Measurements from ENCODE around the gene PPCDC.

PPCDC gene

GRCh38 chr15:75048394-75048793 lies 25.0 kb downstream of the PPCDC start:
- DNase-seq = no peak

GRCh38 chr15:75049392-75049791 lies 26.0 kb downstream of the PPCDC start:
- no peak for DNase-seq

DNA sequence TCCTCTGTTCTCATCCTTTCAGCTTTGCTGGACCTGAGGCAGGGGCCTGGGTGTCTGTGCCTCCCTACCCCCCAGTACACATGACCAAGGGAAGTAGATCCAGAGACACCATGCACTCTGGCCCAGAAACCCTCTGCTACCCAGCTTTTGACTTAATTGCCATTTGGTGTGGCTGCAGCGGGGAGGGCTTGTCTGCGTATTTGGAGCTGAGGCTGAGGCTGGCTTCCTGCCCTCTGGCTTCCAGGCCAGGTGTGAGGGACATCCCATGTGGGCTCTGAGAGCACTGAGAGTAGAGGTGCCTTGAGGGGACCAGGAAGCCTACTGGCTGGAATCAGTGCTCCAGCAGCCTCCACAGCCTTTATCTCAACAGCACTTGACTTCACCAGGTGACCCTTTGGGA lies 26.9 kb downstream of the PPCDC start:
- no peak for DNase-seq

GRCh38 chr15:75051191-75051608 lies 27.8 kb downstream of the PPCDC start:
- DNase-seq = no peak

DNA sequence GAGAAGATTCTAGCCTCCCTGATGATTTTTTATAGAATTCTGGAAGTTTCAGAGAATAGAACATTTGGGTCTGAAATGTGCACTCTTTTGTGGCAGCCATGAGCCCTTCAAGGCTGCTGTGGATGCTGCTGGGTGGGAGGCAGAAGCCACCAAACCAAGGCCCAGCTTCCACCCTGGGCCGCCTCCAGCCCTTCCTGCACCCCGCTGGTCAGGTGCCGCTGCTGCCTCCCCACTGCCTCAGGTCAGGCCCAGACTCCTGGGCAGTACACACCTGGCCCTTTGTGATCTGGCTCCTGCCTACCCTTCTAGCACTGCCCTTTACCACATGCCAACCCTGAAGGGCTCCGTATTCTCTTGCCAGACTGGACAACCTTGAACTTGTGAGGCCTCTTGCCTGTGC lies 28.3 kb downstream of the PPCDC start:
- DNase-seq = no peak

GRCh38 chr15:75052972-75053747 lies 29.8 kb downstream of the PPCDC start:
- no peak for DNase-seq

DNA sequence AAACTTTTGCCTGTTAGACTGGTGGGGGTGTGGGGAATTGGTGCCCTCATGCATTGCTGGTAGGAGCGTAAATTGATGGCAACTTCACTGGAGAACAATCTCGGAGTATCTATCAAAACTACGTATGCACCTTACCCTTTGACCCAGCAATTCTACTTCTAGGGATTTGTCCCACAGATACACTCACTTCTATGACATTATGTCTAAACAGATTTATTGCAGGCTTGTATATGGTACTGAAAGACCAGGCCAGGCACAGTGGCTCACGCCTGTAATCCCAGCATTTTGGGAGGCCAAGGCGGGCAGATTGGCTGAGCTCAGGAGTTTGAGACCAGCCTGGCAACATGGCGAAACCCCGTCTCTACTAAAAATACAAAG lies 30.3 kb downstream of the PPCDC start:
- no peak for DNase-seq

- no peak for DNase-seq
These were observed 30.9 kb downstream of the PPCDC start for GRCh38 chr15:75054172-75054897.

GRCh38 chr15:75056036-75056435 lies 32.6 kb downstream of the PPCDC start:
- DNase-seq = no peak

DNA sequence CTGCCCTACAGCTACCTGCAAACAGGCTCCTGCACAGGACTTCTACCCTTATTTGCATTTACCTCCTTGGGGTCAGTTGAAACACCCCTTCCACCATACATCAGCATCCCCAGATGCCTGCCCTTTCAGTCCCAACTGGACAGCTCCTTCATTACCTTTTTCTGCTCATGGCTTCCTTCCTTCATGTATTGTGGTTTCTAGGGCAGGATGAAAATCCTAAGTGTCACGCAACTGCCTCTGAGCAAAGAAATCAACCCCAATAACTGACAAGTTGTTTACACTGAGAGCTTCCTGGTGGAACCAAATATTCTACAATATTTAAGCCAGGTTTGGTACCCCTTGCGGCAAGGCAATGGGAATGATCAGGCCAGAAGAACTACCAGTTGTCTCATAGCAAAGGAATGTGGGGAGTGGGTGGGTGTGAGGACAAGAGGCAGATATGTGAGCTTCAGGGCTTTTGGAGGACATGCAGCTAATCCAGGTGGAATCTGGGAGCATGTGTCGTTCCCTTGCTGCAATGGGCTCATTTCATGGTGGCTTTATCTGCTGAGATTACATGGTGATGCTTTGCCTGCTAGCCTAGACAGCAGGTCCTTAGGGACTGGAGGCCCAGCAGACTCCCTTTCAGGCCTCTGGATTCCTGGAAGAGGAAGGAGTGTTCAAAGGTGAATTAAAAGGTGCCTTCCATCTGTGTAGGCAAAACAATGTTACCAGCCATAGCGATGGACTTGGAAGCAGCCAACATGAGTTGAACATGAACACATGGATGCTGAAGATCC lies 34.9 kb downstream of the PPCDC start:
- DNase-seq = no peak

DNA sequence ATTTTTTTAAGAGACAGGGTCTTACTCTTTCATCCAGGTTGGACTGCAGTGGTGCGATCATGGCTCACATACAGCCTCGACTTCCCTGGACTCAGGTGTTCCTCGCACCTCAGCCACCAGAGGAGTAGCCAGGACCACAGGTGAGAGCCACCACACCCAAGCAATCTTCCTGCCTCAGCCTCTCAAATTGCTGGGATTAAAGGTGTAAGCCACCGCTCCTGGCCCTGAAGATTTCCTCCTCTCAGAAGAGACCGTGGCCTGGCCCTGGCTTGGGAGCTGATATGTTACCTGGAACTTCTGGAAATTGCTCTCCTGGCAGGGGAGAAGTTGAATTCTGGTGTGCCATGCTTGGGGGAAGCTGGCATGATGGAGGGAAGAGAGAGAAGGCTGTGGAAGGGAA lies 36.2 kb downstream of the PPCDC start:
- DNase-seq = no peak

DNA sequence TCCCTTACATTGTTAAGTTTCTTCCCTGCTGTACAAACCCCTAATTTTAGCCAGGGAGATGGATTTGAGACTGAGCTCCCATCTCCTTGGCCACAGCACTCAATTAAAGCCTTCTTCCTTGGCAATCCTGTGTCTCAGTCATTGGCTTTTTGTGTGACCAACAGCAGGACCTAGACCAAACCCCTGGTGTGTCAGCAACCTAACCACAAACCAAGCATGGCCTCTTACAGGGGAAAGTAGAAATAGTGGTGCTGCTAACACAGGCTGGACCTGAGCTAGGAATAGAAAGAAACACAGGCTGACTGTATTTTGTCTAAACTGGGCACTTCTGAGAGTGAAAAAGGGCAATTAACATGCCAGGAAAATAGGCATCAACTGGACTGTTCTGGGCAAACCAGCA lies 37.9 kb downstream of the PPCDC start:
- no peak for DNase-seq

- no peak for DNase-seq
These were observed 39.3 kb downstream of the PPCDC start for GRCh38 chr15:75062706-75063105.

DNA sequence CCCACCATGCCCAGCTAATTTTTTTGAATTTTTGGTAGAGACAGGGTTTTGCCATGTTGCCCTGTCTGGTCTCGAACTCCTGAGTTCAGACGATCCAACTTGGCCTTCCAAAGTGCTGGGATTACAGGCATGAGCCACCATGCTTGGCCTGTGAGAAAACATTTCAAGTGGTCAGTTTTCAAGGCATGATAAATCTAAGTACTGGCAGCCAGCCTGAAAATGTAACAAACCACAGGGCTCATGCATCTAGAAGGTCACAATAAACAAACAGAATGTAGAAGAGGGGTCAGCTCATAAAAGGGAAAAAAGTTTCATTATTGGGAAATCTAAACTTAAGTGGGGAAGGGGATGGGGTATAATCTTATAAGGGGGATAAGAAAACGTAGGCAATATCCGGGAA lies 39.9 kb downstream of the PPCDC start:
- DNase-seq = no peak

DNA sequence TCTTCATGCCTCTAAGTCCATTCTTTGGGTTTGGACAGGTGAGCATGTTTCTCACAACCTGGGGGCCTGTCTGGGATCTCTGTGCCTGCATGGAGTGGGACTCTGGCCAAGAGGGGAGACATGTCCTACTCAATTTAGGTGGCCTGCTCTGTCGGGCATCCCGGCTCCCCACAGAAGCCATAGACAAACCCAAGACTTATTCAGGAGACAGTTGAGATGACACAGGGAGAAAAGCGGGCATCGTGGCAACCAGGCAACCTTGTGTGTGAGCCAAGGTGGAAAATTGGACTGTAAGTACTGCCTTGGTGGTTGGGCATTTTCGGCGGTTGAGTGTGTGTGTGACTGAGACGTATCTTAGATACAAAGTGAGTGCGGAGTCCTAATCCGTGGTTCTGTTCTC lies 40.5 kb downstream of the PPCDC start:
- no peak for DNase-seq

- no peak for DNase-seq
These were observed 41.5 kb downstream of the PPCDC start for GRCh38 chr15:75064846-75065245.

- no peak for DNase-seq
These were observed 42.1 kb downstream of the PPCDC start for GRCh38 chr15:75065467-75065850.

DNA sequence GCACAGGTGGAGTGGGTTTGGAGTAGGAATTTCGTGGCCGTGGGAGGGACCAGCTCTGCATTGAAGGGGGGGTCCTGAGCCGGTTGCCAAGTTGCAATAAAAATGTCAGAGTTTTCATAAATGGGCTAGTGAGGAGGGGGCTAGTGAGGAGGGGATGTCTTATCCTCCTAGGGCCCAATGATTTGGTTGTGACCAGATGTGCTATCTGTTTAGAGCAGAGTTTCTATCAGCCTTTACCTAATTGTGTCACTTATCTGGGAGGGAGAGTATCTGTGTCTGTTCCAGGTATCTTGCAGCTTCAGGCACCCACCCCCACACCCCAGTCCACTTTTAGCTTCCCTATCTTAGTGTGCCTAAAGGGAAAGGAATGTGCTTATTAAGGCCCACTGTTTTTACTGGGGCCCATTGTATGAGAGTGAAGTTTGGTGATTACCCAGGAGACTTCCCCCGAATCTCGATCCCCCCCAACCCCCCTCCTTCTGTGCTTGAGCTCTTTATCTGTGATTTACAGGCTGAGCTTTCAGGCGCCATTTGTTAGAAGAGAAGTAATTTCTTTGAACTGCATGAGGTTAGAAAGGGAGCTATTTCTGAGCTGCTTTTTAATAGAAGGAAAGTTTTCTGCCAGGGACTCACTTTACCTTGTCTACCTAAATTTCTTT lies 42.6 kb downstream of the PPCDC start:
- no peak for DNase-seq

DNA sequence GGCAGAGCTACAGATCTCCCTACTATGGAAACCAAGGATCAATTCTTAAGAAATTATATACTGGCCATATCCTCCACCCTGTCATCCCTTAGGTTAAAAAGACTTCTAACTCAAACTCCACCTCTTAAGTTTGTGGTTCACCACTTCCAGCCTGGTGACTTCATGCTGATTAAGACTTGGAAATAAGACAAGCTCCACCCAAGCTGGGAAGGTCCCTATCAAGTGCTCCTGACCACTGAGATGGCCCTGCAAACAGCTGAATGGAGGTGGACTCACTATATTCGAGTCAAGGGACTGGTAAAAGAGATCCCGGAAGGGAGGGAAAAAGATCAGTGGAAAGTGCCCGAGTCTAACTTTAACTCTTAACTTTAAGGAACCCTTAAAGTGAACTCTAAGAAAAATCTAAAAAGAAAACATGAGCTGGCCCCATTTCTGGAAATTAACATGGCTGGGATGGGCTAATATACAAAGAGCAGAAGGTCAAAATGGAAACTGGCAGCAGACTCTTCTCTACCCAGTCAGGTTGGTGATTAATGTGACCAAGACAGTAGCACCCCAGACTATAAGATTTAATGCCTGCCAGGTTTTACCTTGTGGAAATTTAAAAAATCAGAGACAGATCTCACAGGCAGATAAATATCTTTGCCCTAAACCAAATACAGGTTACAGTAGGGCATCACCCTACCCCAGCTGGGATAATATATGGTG lies 43.9 kb downstream of the PPCDC start:
- DNase-seq = no peak

- no peak for DNase-seq
These were observed 45.4 kb downstream of the PPCDC start for GRCh38 chr15:75068748-75069147.

DNA sequence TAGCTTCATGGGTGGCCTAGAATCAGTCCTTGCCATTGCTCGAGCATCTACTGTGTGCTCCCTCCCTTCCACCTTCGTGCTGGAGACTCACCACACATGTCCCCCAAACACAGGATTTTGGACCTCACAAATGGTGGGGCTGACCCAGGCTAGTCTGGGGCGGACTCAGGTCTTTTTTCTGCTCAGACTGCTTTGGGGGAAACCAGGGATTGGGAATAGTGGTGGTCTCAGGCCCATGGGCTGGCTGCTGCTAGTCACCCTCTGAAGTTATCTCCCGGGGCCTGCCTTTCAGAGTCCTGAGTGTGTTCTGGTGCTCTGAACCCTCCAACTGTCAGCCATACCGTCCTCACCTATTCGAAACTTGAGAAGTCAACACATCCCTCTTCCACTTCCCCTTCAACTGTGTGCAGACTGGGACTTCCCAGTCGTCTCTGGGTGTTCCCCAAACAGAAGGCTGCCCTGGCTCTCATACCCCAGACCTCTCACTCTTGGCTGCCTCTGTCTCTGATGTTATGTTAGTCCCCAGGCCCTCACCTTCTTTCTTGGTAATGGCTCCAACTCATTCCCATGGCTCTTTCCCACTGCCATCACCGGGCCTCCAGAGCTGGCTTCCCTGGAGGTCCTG lies 46.0 kb downstream of the PPCDC start:
- no peak for DNase-seq

GRCh38 chr15:75070674-75071073 lies 47.3 kb downstream of the PPCDC start:
- no peak for DNase-seq
